ENCODE results near the gene NCL.
A peak's percentile ranks its signal among the peaks of the same experiment; 100 is the strongest.
"Not testable (repeated sequence)": the region's sequence is repeated elsewhere in the genome, so short reads cannot be mapped to it uniquely, and the experiment has no call there.

Gene NCL

DNA sequence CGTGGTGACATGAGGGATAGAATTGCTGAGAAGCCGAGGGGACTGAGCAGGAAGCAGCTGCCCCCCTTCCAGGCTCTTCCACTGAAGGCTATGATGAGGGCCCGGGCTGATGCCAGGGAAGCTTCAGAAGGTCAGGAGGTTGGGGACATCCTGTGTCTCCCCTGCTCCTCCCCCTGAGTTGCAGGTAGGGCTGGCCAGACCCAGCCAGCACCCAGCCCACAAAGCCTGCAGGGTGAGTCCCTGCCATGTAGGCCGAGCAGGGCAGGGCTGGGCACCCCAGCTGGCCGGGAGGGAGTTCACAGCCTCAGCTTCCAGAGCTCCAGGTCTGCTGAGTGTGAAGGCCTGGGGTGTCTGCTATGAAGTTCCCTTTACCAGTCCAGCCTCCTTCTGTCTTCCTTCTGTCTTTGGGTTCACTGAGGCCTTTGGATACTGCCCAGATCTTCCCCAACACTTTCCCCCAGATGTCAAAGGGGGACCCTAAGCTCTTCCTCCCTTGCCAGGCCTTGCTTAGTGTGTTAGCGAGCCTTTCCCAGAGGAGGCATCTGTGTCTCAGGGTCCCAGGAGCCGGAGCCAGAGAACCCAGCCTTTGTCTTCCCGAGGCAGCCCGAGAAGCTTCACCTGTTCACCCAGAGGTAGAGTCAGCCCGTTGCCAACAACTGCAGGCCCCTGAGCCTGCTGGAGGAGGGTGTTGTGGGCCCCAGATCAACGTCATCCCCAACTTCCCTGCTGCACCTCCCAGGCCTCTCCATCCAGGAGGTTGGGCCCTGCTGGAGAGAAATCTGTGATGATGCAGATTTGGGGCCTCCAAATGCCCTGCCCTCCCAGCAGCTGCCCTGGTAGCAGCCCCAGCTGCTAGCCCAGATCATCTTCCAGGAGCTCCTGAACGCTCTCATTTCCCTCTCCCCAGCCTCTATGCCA is 3.6 kb upstream of the NCL start:
- no peak for DNase-seq (ENCODE audit: low spot score)

DNA sequence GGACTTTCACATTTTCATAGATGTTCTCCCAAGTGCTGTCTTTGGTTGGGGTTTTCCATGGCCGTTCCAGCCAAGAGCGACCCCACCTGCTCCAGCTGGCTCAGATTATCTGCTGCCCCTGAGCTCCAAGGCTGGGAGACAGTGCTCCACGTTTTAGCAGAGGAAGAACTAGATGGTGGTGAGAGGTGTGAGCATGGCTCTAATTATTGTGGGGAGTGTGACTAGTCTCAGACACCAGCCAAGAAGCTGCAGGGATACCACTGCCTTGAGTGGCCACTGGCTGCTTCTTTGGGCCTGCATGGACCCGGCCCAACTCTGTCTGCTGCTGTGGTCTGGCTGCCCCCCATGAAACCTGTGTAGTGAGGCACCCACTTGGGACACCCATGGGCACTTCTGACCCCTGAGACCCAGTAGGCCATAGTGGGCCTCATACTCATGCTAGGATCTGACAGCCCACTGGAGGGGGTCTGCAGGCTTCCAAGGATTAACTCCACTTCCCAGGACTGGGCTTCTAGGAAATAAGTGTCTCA is 2.8 kb upstream of the NCL start:
- no peak for DNase-seq (ENCODE audit: low spot score)

DNA sequence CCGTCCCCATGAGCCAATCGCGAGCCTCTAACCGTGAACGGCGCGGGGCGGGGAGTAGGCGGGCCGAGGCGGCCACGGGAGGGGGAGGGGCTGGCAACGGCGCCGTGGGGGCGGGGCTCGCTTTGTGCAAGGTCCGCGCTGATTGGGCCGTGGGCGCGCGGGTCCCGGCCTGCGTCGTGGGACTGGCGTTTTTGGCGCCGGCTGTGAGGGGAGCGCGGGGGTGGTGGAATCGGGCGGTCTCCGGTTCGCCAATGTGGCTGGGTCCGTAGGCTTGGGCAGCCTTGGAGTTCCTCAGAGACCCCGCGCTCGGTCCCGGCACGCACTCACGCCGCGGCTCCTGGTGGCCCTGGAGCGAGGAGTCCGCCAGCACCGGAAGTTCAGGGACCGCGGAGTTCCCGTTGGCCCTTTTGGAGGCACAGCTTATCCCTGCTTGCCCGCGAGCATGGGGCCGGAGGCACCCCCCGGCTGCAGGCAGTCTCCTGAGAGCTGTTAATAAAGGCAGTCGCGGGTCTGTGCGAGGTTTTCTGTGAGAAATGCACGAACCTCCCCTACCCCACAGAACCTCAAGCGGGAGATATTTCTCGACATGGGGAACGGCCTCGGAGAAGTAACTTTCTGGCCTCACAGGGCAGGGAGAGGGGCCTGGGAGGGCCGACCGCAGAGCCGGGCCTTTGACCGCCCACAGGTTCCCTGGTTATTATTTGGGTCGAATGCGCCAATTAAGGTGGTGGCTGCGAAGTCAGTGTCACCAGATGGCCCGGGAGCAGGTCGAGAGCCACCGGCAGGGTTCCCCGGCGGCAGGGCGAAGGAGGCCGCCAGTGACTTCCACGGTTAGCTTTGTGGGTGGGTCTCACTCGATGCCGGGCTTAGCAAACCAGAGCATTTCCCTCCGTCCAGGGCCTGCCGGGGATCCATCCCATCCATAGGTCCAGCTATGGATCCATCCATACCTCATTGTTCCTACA is 574 bp upstream of the NCL start:
- DNase-seq (ENCODE audit: low spot score), result peak; percentile 98

DNA sequence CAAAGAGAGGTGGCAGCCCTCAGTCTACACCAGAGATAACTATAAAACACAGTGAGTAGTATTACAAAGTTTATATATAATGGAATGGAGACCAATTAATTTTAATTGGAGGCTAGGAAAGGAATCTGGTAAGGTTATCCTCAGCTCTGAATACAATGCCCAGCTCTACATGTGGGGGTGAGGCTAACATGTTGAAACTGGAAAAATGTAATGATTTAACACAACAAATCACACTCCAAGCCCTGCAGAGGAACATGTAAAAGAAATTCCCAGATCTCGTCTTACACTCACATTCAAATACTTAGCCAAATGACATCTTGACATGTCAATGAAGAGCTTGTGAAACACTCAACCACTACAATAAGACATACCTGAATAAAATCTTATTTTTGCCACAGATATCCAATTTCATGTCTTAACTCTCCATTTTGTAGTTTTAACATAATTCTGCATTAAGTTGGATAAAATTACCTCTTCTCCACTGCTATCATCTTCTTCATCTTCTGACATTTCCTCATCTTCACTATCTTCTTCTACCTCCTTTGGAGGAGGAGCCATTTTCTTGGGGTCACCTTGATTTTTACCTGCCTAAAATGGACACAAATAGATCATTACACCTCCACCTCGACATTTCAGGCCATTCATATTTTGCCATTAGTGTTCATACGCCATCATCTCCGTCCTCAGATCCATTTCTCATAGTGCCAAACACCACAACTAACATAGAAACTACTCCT is 1.4 kb downstream of the NCL start:
- no peak for DNase-seq (ENCODE audit: low spot score)

DNA sequence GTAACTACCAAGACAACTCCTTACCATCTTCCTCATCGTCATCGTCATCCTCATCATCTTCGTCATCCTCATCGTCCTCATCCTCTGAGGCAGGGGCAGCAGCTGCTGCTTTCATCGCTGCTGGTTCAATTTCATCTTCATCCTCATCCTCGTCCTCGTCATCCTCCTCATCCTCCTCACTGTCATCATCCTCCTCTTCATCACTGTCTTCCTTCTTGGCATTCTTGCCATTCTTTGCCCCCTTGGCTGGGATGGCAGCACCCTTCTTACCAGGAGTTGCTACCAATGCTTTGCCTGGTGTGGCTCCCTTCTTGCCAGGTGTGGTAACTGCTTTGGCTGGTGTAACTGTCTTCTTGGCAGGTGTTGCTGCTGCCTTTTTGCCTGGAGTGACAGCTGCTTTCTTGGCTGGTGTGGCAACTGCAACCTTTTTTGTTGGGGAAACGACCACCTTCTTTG is 2.7 kb downstream of the NCL start:
- no peak for DNase-seq (ENCODE audit: low spot score)

DNA sequence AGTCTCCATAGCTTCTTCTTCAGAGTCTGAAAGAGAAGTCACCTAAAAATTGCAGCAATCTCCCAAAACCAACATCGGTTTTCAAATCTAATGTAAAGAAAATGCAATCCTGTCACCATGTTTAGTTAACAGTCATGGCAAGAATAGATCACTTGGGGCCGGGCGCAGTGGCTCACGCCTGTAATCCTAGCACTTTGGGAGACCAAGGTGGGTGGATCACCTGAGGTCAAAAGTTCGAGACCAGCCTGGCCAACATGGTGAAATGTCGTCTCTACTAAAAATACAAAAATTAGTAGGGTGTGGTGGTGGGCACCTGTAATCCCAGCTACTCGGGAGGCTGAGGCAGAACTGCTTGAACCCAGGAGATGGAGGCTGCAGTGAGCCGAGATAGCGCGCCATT is 3.4 kb downstream of the NCL start:
- DNase-seq (ENCODE audit: low spot score), result not testable (repeated sequence)

DNA sequence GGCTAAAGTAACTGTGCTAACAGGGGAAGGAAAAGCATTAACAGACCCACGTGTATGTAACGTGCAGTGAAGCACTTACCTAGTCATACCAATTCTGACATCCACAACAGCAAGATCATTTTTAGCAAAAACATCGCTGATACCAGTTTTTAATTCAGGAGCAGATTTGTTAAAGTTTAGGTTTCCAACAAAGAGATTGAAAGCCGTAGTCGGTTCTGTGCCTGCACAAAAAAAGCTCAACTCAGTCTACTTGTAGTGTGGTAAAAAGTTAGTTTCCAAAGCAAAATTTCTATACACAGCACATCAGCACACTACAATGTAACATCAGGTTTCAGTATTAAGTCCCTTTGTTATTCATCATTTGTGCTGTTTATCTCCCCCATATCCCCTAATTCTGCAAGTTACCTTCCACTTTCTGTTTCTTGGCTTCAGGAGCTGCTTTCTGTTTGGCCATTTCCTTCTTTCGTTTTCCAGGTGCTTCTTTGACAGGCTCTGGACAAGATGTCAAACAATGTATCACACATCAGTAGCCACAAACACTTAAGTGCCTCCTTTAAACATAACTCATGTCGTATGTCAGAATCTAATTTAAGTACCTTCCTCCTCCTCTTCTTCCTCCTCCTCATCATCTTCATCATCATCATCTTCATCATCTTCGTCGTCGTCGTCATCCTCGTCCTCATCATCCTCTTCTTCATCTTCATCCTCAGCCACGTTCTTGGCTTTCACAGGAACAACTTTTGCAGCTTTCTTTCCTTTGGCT is 4.0 kb downstream of the NCL start:
- no peak for DNase-seq (ENCODE audit: low spot score)

DNA sequence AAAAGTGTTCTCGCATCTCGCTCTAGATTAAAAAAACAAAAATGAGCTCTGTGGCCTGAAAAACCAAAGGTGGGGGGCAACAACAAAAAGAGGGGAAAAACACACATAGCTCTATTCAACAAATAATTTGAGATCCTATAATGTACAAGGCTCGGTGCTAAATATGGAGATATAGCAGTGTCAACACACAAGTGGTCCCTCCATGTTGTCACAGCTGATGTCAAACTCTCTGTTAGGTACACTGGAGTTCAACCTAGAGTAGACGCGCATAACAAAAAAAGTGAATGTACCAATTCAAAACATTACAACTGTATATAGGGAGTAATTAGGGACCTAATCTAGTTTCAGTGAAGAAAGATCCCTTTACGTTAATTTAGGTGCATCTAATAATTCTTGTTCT is 5.9 kb downstream of the NCL start:
- DNase-seq (ENCODE audit: low spot score), result no peak

DNA sequence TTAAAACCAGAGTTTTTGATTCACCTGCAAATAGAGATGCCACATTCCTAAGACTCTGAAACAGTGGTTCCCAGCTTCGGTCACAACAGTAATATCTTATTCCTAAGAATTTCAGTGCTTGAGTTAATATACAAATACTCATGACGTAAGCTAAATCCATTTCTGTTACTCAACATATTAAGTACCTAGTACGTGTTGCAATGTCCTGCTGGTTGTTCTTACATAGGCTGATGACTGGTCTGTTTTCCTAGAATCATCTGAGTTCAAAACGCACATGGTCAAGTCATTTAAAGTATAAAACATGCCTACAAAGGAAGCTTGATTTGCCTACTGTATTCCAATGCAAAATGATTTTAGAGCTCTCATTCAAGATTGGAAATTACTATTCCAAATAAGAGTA is 7.2 kb downstream of the NCL start:
- DNase-seq (ENCODE audit: low spot score), result no peak

DNA sequence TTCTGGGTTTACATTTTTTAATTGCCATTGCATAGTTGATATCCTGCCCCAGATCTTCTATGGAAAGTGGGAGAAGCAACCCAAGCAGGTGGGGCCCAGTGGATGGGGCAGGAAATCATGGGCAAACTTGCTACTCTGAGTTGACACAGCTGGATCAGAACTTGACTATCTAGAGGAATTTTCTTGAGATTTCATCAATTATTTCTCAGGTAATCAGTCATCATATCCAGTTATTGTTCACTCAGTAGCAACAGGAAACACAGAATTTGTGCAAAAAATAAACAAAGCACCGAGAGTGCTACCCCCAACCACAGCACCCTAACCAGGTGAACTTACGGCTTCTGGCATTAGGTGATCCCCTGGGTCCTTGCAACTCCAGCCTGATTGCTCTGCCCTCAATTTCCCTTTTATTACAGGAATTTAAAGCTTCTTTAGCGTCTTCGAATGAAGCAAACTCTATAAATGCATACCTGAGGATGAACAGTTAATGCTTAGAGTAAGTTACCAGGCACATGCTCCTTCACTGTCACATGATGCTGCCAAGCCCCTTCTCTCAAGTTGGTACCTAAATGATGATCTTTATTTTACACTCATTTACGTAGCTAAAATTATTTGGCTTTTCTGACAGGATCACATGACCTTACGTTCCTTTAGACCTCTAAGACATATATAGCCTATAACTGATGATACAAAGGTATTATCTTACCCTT is 7.8 kb downstream of the NCL start:
- no peak for DNase-seq (ENCODE audit: low spot score)

DNA sequence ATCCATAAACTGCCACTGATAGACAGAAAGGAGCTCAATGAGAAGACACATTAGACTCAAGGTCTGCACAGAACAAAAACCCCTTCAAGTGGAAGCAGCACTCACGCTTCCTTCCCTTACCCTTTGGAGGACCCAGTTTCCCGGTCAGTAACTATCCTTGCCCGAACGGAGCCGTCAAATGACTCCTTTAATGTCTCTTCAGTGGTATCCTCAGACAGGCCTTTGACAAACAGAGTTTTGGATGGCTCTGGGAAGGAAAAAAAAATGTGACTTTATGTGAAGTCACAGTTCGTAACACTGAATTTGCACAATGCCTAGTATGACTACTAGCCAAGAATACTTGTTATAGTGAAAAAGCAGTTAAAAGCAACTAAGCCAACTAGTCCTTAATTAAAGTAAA is 8.4 kb downstream of the NCL start:
- DNase-seq (ENCODE audit: low spot score), result no peak

DNA sequence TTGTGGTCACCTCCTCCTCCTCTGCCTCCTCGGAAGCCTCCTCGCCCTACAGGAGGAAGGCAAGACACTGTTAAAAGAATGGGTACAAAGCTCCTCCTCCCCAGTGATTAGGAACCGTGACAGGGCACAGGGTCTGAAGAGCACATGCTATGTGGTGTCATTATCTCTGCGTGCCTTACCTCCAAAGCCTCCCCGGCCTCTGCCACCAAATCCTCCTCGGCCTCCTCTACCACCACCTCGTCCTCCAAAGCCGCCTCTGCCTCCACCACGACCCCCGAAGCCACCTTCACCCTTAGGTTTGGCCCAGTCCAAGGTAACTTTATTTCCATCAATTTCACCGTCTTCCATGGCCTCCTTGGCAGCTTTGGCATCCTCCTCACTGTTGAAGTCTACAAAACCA is 9.1 kb downstream of the NCL start:
- no peak for DNase-seq (ENCODE audit: low spot score)

DNA sequence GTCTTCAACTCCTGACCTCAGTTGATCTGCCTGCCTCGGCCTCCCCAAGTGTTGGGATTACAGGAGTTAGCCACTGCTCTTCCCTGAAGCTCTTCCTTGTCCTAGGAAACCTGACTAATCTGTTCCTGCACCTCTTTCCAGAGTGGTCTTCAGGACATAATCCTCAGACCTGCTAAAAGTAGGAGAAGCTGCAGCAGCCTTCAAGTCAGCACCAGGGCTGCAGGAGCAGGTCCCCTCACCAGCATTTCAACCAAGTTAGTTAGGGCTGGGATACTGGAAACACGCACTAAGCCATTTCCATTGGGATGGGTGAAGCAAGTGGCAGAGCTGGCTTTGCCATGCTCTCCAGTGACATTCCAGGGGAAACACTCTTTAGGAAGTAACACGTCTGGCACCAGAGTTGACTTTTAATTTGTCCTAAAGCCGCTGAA is 9.9 kb downstream of the NCL start:
- DNase-seq (ENCODE audit: low spot score), result no peak

DNA sequence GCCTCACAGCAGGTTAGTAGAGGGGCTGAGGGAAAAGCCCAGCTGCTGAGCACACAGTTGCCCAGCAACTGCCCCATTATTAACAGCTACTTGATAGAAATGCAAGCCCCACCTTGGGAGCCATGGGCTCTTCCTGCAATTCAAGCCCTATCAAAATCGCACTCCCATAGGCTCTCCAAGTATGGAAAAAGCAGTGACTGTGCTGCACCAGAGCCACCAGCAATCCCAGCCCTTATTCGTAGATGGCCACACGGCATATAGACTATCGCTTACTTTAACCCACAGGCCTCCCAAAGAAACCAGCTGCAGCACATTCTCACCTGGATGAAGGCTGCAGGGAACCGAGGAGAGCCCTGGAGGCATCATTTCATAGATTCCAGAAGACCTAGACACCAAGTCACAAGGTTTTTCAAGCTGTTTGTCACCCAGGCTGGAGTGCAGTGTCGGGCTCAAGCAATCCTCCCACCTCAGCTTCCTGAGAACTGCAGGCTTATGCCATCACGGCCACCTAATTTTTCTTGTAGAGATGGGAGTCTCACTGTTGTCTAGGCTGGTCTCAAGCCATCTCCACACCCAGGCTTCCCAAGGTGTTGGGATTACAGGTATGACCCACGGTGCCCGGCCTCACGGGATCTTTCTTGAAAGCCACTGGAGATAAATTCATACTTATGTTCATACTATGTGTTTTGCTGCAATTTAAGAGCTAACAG is 11.3 kb downstream of the NCL start:
- DNase-seq (ENCODE audit: low spot score), result no peak

DNA sequence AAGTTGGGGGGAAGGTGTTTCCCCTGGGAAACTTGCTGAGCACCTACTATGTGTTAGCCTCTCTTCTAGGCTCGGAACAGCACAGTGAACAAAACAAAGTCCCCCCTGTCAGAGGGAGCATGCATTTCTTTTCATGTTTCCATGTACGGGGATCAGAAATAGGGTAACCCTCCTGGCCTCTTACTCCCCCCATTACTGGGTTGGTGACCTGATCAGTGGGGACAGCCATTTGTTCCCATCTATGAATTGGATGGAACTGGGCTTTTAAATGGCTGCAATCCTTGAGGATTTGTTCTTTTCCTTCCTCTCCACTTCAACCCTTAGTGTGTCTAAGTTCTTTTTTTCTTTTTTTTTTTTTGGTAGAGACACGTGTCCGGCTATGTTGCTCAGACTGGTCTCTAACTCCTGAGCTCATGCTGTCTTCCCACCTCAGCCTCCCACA is 13.7 kb downstream of the NCL start:
- DNase-seq (ENCODE audit: low spot score), result no peak

DNA sequence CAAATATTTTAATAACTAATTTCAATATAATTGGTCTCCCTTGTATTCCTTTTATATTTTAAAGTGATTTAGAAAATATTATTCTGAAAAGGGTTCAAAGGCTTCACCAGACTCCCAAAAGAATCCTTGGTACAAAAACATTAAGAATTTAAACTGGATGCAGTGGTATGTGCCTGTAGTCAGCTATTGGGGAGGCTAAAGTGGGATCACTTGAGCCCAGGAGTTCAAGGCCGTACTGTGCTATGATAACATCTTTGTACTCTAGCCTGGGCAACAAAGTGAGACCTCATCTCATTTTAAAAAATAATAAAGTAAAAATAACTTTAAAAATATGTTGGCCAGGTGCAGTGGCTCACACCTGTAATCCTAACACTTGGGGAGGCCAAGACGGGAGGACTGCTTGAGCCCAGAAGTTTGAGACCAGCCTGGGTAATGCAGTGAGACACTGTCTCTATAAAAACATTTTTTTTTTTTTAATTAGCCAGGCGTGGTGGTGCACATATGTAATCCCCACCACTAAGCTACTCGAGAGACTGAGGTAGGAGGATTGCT is 14.7 kb downstream of the NCL start:
- no peak for DNase-seq (ENCODE audit: low spot score)

DNA sequence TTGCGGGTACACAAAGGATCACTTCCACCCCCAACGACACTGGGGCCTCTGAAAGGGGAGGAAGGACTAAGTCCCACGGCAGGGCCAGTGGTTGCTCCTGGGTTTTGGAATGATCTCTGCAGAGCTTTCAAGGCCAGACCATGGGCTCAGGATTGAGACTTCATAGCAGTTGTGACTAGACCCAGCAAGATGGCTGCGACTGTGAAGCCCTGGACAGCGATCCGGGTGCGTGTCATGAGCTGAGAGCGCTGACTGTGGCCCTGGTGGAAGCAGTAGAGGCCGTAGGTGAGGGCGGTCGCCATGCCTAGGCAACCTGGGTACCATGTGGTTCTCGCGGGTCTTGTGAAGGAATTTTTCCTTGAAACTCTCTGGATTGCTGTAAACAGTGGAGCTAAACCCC is 27.3 kb downstream of the NCL start:
- DNase-seq (ENCODE audit: low spot score), result no peak

DNA sequence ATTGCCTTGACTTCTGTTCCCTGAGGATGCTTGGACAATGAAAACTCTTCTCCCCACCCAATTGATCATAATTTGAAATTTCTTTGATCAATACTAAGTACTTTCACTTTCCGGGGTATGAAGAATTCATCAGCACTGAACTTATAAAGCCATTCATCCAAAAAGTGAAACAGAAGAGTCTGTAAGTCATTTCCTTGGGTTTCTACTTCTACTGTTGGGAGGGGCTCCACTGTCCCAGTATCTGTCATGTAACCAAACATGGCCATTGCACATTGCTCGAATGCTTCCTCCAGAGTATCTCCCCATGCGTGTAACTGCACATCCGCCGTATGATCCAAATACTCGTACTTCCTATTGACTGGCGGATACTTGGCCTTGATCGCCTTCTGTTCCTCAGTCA is 30.3 kb downstream of the NCL start:
- DNase-seq (ENCODE audit: low spot score), result no peak

DNA sequence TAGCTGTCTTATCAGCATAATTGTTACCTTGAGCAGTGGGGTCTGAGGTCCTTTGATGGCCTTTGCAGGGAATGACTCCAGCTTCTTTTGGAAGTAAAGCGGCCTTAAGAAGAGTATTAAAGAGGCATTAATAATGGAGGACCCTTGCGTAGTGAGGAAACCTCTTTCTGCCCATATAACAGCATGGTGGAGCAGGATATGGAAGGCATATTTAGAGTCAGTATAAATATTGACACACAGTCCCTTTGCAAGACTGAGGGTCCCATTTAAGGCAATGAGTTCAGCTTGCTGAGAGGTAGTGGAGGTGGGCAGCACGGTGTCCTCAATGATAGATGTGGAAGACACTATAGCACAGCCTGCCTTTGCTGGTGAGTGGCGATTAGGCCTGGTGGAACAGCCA is 32.7 kb downstream of the NCL start:
- DNase-seq (ENCODE audit: low spot score), result no peak
